Tibial nerve (tissue), 4 donors: ENCODE data around the gene ECPAS. TPM values are rescaled to one million over a fixed set of nuclear protein-coding genes. Genes with fewer than 3 reads are reported as not detected.
A peak's percentile ranks its signal among the peaks of the same experiment; 100 is the strongest.

Source experiments
- DNase-seq, 2 donors: peaks; one replicate each; pipeline ENCODE4 v3.0.0-alpha.2; 2019; ENCODE audit warnings: low spot score in 2 of 2
- H3K27ac ChIP-seq, 4 donors: fragments of 200-600 bp; sonication (generic) in 3 of 4; one replicate each; pipeline ENCODE4 v1.5.1; 2017 to 2019; ENCODE audit warnings: mild to moderate bottlenecking in 1 of 4
- H3K27me3 ChIP-seq, 2 donors: fragments of 200-600 bp; sonication (generic) in 1 of 2; one replicate each; pipeline versions ENCODE4 v1.5.1 to v1.6.0; 2017 to 2019
- H3K36me3 ChIP-seq, 3 donors: fragments of 200-600 bp; sonication (generic); one replicate each; pipeline ENCODE4 v1.5.1; 2018 to 2019
- H3K4me1 ChIP-seq, 4 donors: fragments of 200-600 bp; sonication (generic) in 3 of 4; one replicate each; pipeline ENCODE4 v1.5.1; 2017 to 2019
- H3K4me3 ChIP-seq, 4 donors: fragments of 200-600 bp; sonication (generic) in 3 of 4; one replicate each; pipeline ENCODE4 v1.5.1; 2017 to 2019; ENCODE audit warnings: mild to moderate bottlenecking in 1 of 4, moderate library complexity in 1 of 4
- H3K9me3 ChIP-seq, 4 donors: fragments of 200-600 bp; sonication (generic) in 3 of 4; one replicate each; pipeline ENCODE4 v1.5.1; 2017 to 2019
- EP300 ChIP-seq, 2 donors: sonication (generic); formaldehyde crosslinking; IDR thresholded peaks; one replicate each; pipeline ENCODE4 v1.6.1; 2017; ENCODE audit warnings: antibody characterized with exemption in 2 of 2, mild to moderate bottlenecking in 1 of 2
- POLR2A ChIP-seq, 2 donors: fragments of 450-650 bp; IDR thresholded peaks; one replicate each; pipeline ENCODE4 v1.6.1; 2017; ENCODE audit warnings: antibody characterized with exemption in 2 of 2, mild to moderate bottlenecking in 2 of 2, moderate library complexity in 2 of 2
- WGBS, 2 donors: methylation state at CpG; one replicate each; pipeline ENCODE4 v1.1.5; 2018; 5-methylcytosine and 5-hydroxymethylcytosine counted together
- total RNA-seq, 4 donors: library from RNA; depleted of rRNA; stranded (reverse); fragments of >200 nt; gene quantifications; one replicate each; pipeline ENCODE4 v1.1.0, GENCODE V29; 2016
- TF ChIP-seq, protein P1 (sequence below), 5 experiments: fragments of 200-600 bp in 3 of 5; fragments of 450-650 bp in 2 of 5; sonication (generic) in 3 of 5; IDR thresholded peaks; one replicate each; pipeline ENCODE4 v1.5.1; 2016 to 2019; ENCODE audit warnings: antibody characterized with exemption in 5 of 5, mild to moderate bottlenecking in 3 of 5, moderate library complexity in 2 of 5

ECPAS gene
- total RNA-seq, 4 donors from 2014 or later = 87.9 to 150 (median 96.6) TPM

DNA sequence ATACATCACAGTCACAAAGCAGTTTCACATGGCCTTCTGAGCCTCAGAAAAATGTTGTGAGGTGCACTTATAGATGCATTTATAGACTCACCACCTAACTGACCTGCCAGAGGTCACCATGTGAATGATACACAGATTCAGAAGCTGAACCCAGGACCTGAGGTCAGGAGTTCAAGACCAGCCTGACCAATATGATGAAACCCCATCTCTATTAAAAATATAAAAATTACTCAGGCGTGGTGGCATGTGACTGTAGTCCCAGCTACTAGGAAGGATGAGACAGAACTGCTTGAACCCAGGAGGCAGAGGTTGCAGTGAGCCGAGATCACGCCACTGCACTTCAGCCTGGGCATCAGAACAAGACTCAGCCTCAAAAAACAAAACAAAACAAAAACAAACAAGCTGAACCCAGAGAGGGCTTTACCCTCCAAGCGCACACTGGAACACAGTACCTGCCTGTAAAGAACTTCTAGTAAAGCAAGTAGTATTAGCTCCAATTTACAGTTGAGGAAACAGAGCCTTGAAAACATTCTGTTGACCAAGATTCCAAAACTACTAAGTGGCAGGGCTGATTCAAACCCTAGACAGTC lies 16.3 kb downstream of the ECPAS start:
- no peak for DNase-seq
- WGBS, 2 donors = 81 to 87% methylated on average over 4 of the region's 4 CpGs
- H3K27ac ChIP-seq = peak overlapping the region in 1 of 4 donors; percentile 29
- peaks cover 0 to 59% (median 2%) of the 10 kb centered on the region in 4 donors for H3K4me1 ChIP-seq
- no peaks in the 10 kb centered on the region for H3K9me3 ChIP-seq
- H3K36me3 ChIP-seq = no peaks in the 10 kb centered on the region
- no peak overlapping the region for H3K4me3 ChIP-seq
- no peaks in the 10 kb centered on the region for H3K27me3 ChIP-seq
- TF ChIP-seq, protein P1, sequence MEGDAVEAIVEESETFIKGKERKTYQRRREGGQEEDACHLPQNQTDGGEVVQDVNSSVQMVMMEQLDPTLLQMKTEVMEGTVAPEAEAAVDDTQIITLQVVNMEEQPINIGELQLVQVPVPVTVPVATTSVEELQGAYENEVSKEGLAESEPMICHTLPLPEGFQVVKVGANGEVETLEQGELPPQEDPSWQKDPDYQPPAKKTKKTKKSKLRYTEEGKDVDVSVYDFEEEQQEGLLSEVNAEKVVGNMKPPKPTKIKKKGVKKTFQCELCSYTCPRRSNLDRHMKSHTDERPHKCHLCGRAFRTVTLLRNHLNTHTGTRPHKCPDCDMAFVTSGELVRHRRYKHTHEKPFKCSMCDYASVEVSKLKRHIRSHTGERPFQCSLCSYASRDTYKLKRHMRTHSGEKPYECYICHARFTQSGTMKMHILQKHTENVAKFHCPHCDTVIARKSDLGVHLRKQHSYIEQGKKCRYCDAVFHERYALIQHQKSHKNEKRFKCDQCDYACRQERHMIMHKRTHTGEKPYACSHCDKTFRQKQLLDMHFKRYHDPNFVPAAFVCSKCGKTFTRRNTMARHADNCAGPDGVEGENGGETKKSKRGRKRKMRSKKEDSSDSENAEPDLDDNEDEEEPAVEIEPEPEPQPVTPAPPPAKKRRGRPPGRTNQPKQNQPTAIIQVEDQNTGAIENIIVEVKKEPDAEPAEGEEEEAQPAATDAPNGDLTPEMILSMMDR (IDR thresholded peaks at IDR 0.05) = no peak
- TF ChIP-seq EP300 (IDR thresholded peaks at IDR 0.05) = no peak
- no peak for TF ChIP-seq POLR2A (IDR thresholded peaks at IDR 0.05)

DNA sequence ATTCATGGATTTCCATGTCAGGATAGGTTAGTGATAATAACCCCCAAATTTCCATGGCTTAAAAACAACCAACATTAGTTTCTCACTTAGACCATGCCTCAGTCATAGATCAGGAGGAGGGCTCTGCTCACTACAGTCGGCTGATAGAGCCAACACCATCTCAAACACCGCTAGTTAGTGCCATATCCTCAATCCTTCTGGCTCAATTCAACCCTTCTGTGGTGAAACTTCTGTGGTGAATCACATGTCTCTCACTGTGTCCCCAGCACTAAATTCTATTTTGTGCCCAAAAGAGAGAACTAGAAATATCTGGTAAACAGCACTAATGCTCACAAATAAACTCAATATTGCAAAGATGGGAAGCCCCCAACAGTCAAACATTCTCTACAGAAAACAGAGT lies 21.1 kb downstream of the ECPAS start:
- Histone ChIP-seq H3K4me1 (peaks cover 0 to 35% (median 0%) of the 10 kb centered on the region in 4 donors), H3K4me3 (no peak overlapping the region), H3K27ac (peak overlapping the region in 2 of 4 donors; percentile 44 to 70), H3K27me3 (no peaks in the 10 kb centered on the region), H3K36me3 (peaks cover 0 to 4% (median 0%) of the 10 kb centered on the region in 3 donors), H3K9me3 (peaks cover 0 to 9% (median 2%) of the 10 kb centered on the region in 4 donors)
- TF ChIP-seq, protein P1 (IDR thresholded peaks at IDR 0.05) = no peak
- no peak for TF ChIP-seq POLR2A (IDR thresholded peaks at IDR 0.05)
- DNase-seq = no peak
- WGBS, 2 donors = 70 to 72% methylated on average over 2 of the region's 2 CpGs

DNA sequence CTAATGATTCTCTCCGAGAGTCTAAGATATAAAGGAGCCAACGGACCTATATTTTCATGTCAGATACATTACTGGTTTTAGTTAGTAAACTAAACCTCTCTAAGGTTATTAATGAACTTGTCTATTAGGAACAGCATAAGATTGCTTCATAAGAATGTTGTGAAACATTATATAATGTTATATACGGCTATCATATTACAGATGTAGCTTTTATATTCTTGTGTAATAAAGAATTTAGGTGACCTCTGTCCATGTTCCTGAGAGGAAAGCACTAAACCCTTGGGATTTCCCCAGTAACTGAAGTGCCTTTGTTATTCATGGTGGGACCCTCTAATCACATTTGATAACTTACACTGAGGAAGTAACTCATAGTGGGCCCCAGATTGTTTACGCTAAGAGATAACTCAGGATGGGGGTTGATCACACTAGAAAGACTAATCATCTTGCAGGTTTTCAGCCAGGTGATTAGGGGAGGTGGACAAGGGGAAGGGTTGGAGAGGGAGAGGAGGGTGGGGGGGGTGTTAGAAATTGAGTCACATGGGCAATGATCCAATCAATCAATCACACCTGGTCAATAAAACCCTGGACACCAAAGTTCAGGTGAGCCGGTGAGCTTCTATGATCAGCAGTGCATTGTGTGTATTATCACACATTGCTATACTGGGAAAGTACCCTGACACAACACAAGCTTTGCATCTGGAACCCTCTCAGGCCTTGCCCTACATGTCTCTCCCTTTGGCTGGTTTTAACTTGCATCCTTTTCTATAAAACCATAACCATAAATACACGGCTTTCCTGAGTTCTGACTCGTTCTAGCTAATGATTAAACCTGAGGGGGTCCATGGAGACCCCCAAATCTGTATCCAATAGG lies 25.8 kb downstream of the ECPAS start:
- no peak for TF ChIP-seq EP300 (IDR thresholded peaks at IDR 0.05)
- TF ChIP-seq POLR2A (IDR thresholded peaks at IDR 0.05) = no peak
- TF ChIP-seq, protein P1 (IDR thresholded peaks at IDR 0.05) = no peak
- WGBS, 2 donors = 72 to 76% methylated on average over 7 of the region's 7 CpGs
- no peaks in the 10 kb centered on the region for H3K27me3 ChIP-seq
- H3K36me3 ChIP-seq = peaks cover 0 to 4% (median 0%) of the 10 kb centered on the region in 3 donors
- H3K27ac ChIP-seq = no peak overlapping the region
- H3K4me1 ChIP-seq = peaks cover 0 to 49% (median 8%) of the 10 kb centered on the region in 4 donors
- H3K9me3 ChIP-seq = peaks cover 0 to 9% (median 2%) of the 10 kb centered on the region in 4 donors
- no peak overlapping the region for H3K4me3 ChIP-seq
- no peak for DNase-seq

DNA sequence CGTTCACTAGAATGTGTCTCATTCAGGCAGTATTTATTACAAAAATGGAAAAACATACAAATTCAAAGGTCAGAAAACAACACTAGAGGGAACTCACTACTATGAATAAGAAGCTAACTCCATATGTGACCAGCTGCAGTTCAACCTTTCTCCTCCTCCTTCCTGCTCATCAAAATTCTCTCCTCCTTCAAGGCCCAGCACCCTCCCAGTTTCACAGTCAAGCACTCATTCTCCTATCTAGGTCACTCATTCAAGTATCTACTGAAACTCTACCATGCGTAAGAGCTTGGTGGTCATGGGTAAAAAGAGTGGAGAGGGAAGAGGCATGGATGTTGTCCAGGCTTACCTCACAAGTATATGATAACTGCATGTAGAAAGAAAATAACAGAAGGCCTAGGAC lies 27.7 kb downstream of the ECPAS start:
- H3K9me3 ChIP-seq = peaks cover 0 to 6% (median 2%) of the 10 kb centered on the region in 4 donors
- H3K4me1 ChIP-seq = peaks cover 0 to 63% (median 12%) of the 10 kb centered on the region in 4 donors
- no peak overlapping the region for H3K27ac ChIP-seq
- TF ChIP-seq EP300 (IDR thresholded peaks at IDR 0.05) (no peak), POLR2A (IDR thresholded peaks at IDR 0.05) (no peak)
- TF ChIP-seq, protein P1 (IDR thresholded peaks at IDR 0.05) = no peak
- 52 to 59% methylated on average over 2 of the region's 2 CpGs for WGBS, 2 donors
- H3K4me3 ChIP-seq = no peak overlapping the region
- DNase-seq = no peak
- H3K27me3 ChIP-seq = no peaks in the 10 kb centered on the region
- peaks cover 0 to under 1% (median 0%) of the 10 kb centered on the region in 3 donors for H3K36me3 ChIP-seq

DNA sequence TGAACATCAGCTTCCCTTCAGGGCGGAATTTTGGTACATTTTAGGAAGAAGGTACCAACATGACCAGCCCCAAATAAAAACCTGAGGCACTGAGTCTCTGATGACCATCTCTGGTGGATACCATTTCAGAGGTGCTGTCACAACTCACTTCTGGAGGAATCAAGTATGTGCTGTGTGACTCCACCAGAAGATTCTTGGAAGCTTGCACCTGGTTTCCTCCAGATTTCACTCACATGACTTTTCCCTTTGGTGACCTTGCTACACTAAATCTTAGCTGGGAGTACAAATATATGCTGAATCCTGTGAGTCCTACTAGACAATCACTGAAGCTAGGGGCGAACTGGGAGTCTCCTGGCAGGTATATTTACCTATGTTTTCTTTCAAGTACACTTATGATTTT lies 28.5 kb downstream of the ECPAS start:
- Histone ChIP-seq H3K27ac (no peak overlapping the region), H3K9me3 (no peaks in the 10 kb centered on the region), H3K4me1 (peaks cover 0 to 72% (median 12%) of the 10 kb centered on the region in 4 donors), H3K4me3 (no peak overlapping the region), H3K27me3 (no peaks in the 10 kb centered on the region), H3K36me3 (no peaks in the 10 kb centered on the region)
- no peak for DNase-seq
- 93 to 98% methylated on average over 2 of the region's 2 CpGs for WGBS, 2 donors
- no peak for TF ChIP-seq EP300 (IDR thresholded peaks at IDR 0.05)
- TF ChIP-seq, protein P1 (IDR thresholded peaks at IDR 0.05) = no peak
- no peak for TF ChIP-seq POLR2A (IDR thresholded peaks at IDR 0.05)
